Mesendoderm (in vitro differentiated cells): ENCODE results near the gene MAP3K20.

Experiments used
- DNase-seq: peaks from one replicate; pipeline ENCODE4 v3.0.0; 2013
- H2AK5ac ChIP-seq: 2 replicates; pipeline ENCODE4 v1.6.1; 2013; ENCODE audit warnings: low read length, inconsistent platforms
- H2BK120ac ChIP-seq: 2 replicates; pipeline ENCODE4 v1.6.1; 2013; ENCODE audit warnings: low read depth, mild to moderate bottlenecking, low read length, moderate library complexity, mixed read lengths
- H2BK15ac ChIP-seq: replicated peaks from 2 replicates; pipeline ENCODE4 v1.6.1; 2013; ENCODE audit warnings: low read depth, mild to moderate bottlenecking, moderate library complexity
- H2BK5ac ChIP-seq: 2 replicates; pipeline ENCODE4 v1.6.1; 2013; ENCODE audit warnings: low read length, inconsistent platforms
- H3K18ac ChIP-seq: 2 replicates; pipeline ENCODE4 v1.6.1; 2013; ENCODE audit warnings: mild to moderate bottlenecking, low read length, mixed read lengths
- H3K23ac ChIP-seq: one replicate; pipeline ENCODE4 v1.6.1; 2013; ENCODE audit warnings: low read length
- H3K27ac ChIP-seq: 2 replicates; pipeline ENCODE4 v1.5.1; 2013; ENCODE audit warnings: low read depth, mild to moderate bottlenecking, inconsistent platforms, low read length, moderate library complexity
- H3K27me3 ChIP-seq: 2 replicates; pipeline ENCODE4 v1.6.1; 2013; ENCODE audit warnings: low read length, control low read depth, mild to moderate bottlenecking, inconsistent platforms; ENCODE audit not compliant: insufficient read depth, poor library complexity
- H3K36me3 ChIP-seq: 2 replicates; pipeline ENCODE4 v1.6.1; 2013; ENCODE audit warnings: low read length, inconsistent platforms; ENCODE audit not compliant: control insufficient read depth, insufficient read depth
- H3K4ac ChIP-seq: one replicate; pipeline ENCODE4 v1.6.1; 2013; ENCODE audit warnings: low read depth, mild to moderate bottlenecking, low read length, moderate library complexity
- H3K4me1 ChIP-seq: 2 replicates; pipeline ENCODE4 v1.6.1; 2013; ENCODE audit warnings: low read depth, low read length, inconsistent platforms; ENCODE audit not compliant: control insufficient read depth
- H3K4me2 ChIP-seq: 2 replicates; pipeline ENCODE4 v1.6.1; 2013; ENCODE audit warnings: low read length
- H3K4me3 ChIP-seq: 2 replicates; pipeline ENCODE4 v1.5.1; 2013; ENCODE audit warnings: mild to moderate bottlenecking, low read length
- H3K56ac ChIP-seq: one replicate; pipeline ENCODE4 v1.6.1; 2013; ENCODE audit warnings: low read length
- H3K79me1 ChIP-seq: 2 replicates; pipeline ENCODE4 v1.6.1; 2013; ENCODE audit warnings: low read length, inconsistent platforms
- H3K79me2 ChIP-seq: 2 replicates; pipeline ENCODE4 v1.6.1; 2013; ENCODE audit warnings: mild to moderate bottlenecking, low read length; ENCODE audit not compliant: control insufficient read depth, insufficient read depth
- H3K9ac ChIP-seq: 2 replicates; pipeline ENCODE4 v1.6.1; 2013; ENCODE audit warnings: low read length, inconsistent platforms
- H4K5ac ChIP-seq: one replicate; pipeline ENCODE4 v1.6.1; 2013; ENCODE audit warnings: low read length
- H4K8ac ChIP-seq: one replicate; pipeline ENCODE4 v1.6.1; 2013; ENCODE audit warnings: low read depth, mild to moderate bottlenecking, control low read depth, low read length, moderate library complexity
- WGBS: extraction: QIAGEN DNeasy Blood & Tissue Kit; methylation state at CpG from one replicate; pipeline ENCODE4 v1.1.7; 2013; ENCODE audit warnings: low lambda C conversion rate, missing lambda C conversion rate; ENCODE audit not compliant: insufficient coverage; ENCODE audit errors: extremely low coverage; 5-methylcytosine and 5-hydroxymethylcytosine counted together

The MAP3K20 gene

DNA sequence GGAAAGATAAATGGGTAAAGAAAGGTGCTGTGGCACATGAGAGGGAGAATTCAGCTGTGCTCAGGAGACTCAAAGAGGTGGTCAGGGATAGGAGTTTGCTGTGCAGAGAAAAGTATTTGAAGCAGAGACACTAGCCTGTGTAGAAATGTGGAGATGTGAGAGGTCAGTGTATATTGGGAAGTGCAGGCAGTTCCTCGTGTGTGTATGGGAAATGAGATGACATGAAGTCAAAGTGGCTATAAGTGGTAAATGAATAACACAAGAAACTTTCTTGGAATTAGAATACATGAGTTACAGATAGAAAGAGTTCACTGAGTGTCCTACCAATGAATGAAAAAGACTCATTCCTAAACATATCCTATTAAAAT, 11.6 kb downstream of the MAP3K20 start:
- Histone ChIP-seq H3K4me3 (no peak overlapping the region), H3K79me1 (no peaks in the 10 kb centered on the region), H4K8ac (no peak overlapping the region), H3K18ac (no peak overlapping the region), H3K27ac (no peak overlapping the region), H3K4me2 (no peak overlapping the region), H3K23ac (no peak overlapping the region), H3K79me2 (no peaks in the 10 kb centered on the region), H3K4me1 (no peaks in the 10 kb centered on the region), H3K27me3 (no peaks in the 10 kb centered on the region), H4K5ac (no peak overlapping the region), H3K4ac (no peak overlapping the region), H3K56ac (no peak overlapping the region), H2BK5ac (no peak overlapping the region), H3K36me3 (no peaks in the 10 kb centered on the region), H2AK5ac (no peak overlapping the region), H3K9ac (no peak overlapping the region), H2BK15ac (no peak overlapping the region), H2BK120ac (no peak overlapping the region)
- no peak for DNase-seq
- no CpG with 5 or more reads among the region's 1 CpG for WGBS

DNA sequence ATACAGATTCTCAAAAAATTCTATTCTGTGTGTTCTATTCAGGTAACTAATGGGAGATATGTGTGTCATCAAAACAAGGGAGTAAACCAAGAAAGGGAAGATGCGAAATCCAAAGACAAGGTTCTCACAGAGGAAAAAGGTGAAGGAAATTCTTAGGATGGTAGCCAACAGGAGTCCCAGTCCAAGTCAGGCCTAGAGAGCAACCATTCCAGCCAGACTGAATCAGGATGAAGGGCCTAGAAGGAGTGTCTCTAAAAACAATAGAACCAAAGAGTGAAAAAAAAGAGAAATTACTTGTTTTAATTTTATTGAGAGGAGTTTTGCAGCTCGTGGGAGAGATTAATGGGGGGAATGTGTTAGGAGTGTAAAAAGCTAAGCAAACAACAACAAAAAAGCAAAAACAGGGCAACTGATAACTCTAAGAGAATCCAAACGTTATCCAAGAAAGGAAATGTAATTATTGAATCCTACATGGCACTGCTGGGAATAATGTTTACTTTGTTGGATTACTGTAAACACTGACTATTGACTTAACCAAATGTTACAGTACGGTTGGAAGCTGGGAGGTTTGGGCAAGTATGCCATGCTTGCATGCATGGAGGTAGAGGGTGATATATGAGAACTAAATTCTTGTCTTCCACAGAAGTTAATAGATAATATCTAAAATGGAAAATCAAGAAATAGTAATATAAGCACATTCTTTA, 12.3 kb downstream of the MAP3K20 start:
- Histone ChIP-seq H2AK5ac (no peak overlapping the region), H3K23ac (no peak overlapping the region), H3K4me3 (no peak overlapping the region), H2BK120ac (no peak overlapping the region), H3K18ac (no peak overlapping the region), H3K4me2 (no peak overlapping the region), H4K5ac (no peak overlapping the region), H2BK15ac (no peak overlapping the region), H4K8ac (no peak overlapping the region), H3K79me2 (no peaks in the 10 kb centered on the region), H3K9ac (no peak overlapping the region), H2BK5ac (no peak overlapping the region), H3K36me3 (no peaks in the 10 kb centered on the region), H3K56ac (no peak overlapping the region), H3K4me1 (no peaks in the 10 kb centered on the region), H3K27me3 (no peaks in the 10 kb centered on the region), H3K79me1 (no peaks in the 10 kb centered on the region), H3K27ac (no peak overlapping the region), H3K4ac (no peak overlapping the region)
- WGBS: 100% methylated on average over 1 of the region's 4 CpGs
- no peak for DNase-seq

DNA sequence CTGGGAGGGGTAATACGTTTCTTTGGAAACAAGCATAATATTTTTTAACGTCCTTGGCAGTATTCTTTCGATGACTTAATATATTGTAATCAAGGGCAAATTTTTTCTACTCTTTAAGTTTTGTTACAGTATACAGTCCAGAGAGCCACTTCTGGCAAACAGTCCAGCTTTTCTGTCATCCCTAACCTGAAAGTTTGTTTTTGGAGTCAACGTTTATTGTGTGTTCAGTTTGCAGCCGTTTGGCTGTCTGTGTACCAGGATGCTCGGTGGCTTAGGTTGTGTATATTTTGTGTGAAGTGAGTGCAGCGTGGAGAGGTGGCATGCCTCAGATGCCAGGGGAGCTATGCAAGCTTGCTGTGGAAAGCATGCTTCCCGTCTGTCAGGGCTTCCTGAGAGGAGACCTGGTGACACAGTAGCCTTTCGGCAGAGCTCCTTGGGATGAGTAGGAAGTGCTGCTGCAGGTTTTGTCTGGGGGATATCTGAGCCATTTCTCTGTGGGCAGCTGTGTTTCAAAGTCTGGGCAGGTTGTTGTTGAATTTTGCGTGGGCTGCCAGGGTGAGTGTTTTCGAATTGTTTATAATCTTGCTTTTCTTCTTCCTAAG, 14.7 kb downstream of the MAP3K20 start:
- Histone ChIP-seq H3K36me3 (no peaks in the 10 kb centered on the region), H3K27me3 (no peaks in the 10 kb centered on the region), H3K27ac (no peak overlapping the region), H4K5ac (no peak overlapping the region), H4K8ac (no peak overlapping the region), H3K18ac (no peak overlapping the region), H2BK15ac (no peak overlapping the region), H2BK5ac (no peak overlapping the region), H3K79me1 (no peaks in the 10 kb centered on the region), H3K23ac (no peak overlapping the region), H3K4ac (no peak overlapping the region), H3K9ac (no peak overlapping the region), H3K56ac (no peak overlapping the region), H2AK5ac (no peak overlapping the region), H2BK120ac (no peak overlapping the region), H3K4me2 (no peak overlapping the region), H3K79me2 (no peaks in the 10 kb centered on the region), H3K4me1 (no peaks in the 10 kb centered on the region), H3K4me3 (no peak overlapping the region)
- peak; percentile 84 for DNase-seq
- WGBS: no CpG with 5 or more reads among the region's 11 CpGs

DNA sequence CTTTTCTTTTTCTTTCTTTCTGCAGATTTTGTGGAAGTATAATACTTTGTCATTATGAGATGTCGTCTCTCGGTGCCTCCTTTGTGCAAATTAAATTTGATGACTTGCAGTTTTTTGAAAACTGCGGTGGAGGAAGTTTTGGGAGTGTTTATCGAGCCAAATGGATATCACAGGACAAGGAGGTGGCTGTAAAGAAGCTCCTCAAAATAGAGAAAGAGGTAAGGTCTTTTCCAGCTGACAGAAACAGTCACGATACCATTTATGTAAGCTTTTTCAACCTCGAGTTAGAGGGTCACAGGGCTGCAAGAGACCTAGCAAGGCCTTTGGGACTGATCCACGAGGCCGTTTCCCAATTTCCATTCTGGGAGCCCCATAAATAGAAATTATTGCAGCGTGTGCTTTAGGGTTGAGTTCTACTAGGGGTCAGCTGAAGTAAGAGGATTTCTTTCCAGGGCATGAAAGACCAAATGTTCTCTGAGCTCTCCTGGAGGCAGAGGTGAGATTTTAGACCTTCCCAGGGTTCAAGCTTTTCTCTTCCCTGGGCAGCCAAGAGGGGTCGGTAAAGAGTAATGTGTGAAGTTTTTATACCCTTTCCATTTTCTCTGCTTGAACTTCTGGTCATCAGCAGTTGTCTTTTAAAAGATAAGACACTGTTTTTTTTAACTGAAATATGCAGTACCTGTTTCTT, 15.5 kb downstream of the MAP3K20 start:
- Histone ChIP-seq H4K5ac (no peak overlapping the region), H3K36me3 (no peaks in the 10 kb centered on the region), H3K27ac (no peak overlapping the region), H3K23ac (peak overlapping the region; percentile 3), H3K4me1 (no peaks in the 10 kb centered on the region), H3K79me1 (no peaks in the 10 kb centered on the region), H3K79me2 (no peaks in the 10 kb centered on the region), H3K27me3 (no peaks in the 10 kb centered on the region), H3K9ac (no peak overlapping the region), H2BK15ac (peak overlapping the region; percentile 39), H3K4me3 (no peak overlapping the region), H3K56ac (no peak overlapping the region), H3K4ac (no peak overlapping the region), H2BK5ac (no peak overlapping the region), H3K4me2 (no peak overlapping the region), H2AK5ac (no peak overlapping the region), H4K8ac (no peak overlapping the region), H3K18ac (no peak overlapping the region), H2BK120ac (no peak overlapping the region)
- DNase-seq: peak; percentile 27
- no CpG with 5 or more reads among the region's 10 CpGs for WGBS

DNA sequence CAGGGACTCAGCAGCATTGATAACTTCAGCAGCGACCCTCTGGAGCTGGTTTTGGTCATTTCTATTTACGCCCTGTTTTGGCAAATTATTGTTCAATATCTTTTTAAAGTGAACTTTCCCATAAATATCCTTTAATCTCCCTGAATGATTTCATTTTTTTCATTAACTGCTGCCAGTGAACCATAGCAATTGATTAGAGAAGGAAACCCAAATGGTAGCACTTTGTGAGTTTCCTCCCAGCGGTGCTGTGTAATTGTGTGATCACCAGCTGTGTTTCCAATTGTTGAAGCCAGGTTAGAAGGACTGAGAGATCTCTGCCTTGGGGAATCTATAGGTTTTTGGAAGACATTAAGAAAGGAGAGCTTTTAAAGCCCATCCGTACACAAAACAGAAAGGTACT, 16.3 kb downstream of the MAP3K20 start:
- H3K9ac ChIP-seq: no peak overlapping the region

More for the DNA sequence above, 16.3 kb downstream of the MAP3K20 start:
- Histone ChIP-seq H3K27me3 (no peaks in the 10 kb centered on the region), H3K18ac (peak overlapping the region; percentile 75), H3K4ac (no peak overlapping the region), H2BK120ac (no peak overlapping the region), H2BK15ac (no peak overlapping the region), H3K79me1 (no peaks in the 10 kb centered on the region), H3K4me1 (no peaks in the 10 kb centered on the region), H3K79me2 (no peaks in the 10 kb centered on the region), H4K8ac (no peak overlapping the region), H3K56ac (no peak overlapping the region), H3K27ac (no peak overlapping the region), H3K36me3 (no peaks in the 10 kb centered on the region), H2AK5ac (no peak overlapping the region), H4K5ac (no peak overlapping the region), H2BK5ac (no peak overlapping the region), H3K4me3 (no peak overlapping the region), H3K23ac (no peak overlapping the region), H3K4me2 (no peak overlapping the region)
- no CpG with 5 or more reads among the region's 4 CpGs for WGBS
- no peak for DNase-seq
